ENCODE measurements around the gene NFYA. TPM values are rescaled to one million over a fixed set of nuclear protein-coding genes. Genes with fewer than 3 reads are reported as not detected.
A peak's percentile ranks its signal among the peaks of the same experiment; 100 is the strongest.

NFYA gene
- total and polyA plus RNA-seq, 7 experiments from 2014 or later, result 18.6 to 63.3 (median 35.9) TPM

DNA sequence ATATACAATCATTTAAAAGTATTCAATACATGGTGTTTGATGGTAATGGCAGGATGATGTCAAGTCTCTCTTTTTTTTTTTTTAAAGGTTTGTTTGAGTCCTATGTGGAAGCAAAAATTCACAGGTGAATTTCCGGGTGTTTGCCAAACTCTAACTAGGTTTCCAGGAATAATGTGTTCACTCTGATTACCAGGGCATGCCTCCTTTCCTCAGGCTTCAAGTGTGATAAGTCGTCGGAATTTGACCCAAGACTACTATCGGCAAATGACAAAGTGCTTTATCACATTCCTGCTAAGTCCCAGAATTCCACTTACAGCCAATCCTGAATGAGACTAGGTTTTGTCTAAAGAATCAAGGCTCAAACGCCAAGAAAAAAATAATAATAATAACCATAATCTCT lies 7.9 kb upstream of the NFYA start:
- H3K4me1 Mint-ChIP-seq, result peaks cover 12 to 28% (median 23%) of the 10 kb centered on the region in 7 donors
- H3K36me3 ChIP-seq (ENCODE audit: control insufficient read depth in 2 of 3, insufficient read depth in 3 of 3, low read length in 3 of 3), result peaks cover 5 to 81% (median 9%) of the 10 kb centered on the region in 3 experiments
- DNase-seq (no peak), ATAC-seq (no peak)
- no peaks in the 10 kb centered on the region for H3K27me3 Mint-ChIP-seq
- no peak overlapping the region for H3K4me3 ChIP-seq (ENCODE audit: low read length)
- H3K4me3 Mint-ChIP-seq, result no peak overlapping the region
- H3K9me3 Mint-ChIP-seq, result no peaks in the 10 kb centered on the region
- intact Hi-C loops (cut with micrococcal nuclease), result loop anchor here in 1 of 2 donors (5.0 kb wide), 1 partner anchor 1718 kb away; no protein-coding TSS in a partner anchor
- no peaks in the 10 kb centered on the region for H3K4me1 ChIP-seq (ENCODE audit: control insufficient read depth in 2 of 2, insufficient read depth in 2 of 2, low read length in 2 of 2)
- peaks cover 26 to 60% (median 30%) of the 10 kb centered on the region in 5 donors for H3K36me3 Mint-ChIP-seq
- H3K27me3 ChIP-seq (ENCODE audit: control insufficient read depth in 2 of 2, insufficient read depth in 2 of 2, low read length in 2 of 2), result no peaks in the 10 kb centered on the region
- POLR2A ChIA-PET, result interaction anchor here (1.0 kb wide), 1 partner anchor 37 kb away, joined by 3 read pairs; no protein-coding TSS in a partner anchor
- no peak overlapping the region for H3K27ac Mint-ChIP-seq
- CTCF ChIA-PET, result interaction anchor here (1.1 kb wide), 1 partner anchor 58 kb away, joined by 4 read pairs; no protein-coding TSS in a partner anchor
- H3K9me3 ChIP-seq (ENCODE audit: control insufficient read depth in 2 of 3, low read length in 3 of 3), result no peaks in the 10 kb centered on the region
- H3K27ac ChIP-seq (ENCODE audit: low read depth, low read length), result no peak overlapping the region

DNA sequence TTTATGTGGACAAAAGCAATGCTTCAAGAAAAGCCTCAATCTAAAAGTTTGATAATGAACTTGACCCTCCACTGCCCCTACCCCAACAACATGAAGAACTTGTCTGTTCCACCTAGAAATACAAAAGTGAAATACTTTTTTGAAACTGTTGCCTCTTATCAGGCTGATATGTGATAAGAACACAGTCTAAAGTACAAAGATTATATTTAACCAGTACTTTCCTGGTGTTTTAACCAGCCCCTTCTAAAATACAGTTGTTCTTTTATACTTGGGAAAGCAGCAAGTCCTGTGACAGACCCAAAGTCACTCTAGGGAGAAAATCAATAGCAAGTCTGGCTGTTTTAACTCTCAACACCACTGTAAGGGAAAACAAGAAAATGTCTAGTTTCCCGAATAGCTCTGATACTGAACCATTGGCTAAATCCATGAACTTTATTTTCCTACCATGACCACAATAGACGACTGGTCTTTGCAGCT lies 7.2 kb upstream of the NFYA start:
- Mint-ChIP-seq H3K27me3 (no peaks in the 10 kb centered on the region), H3K27ac (no peak overlapping the region), H3K36me3 (peaks cover 25 to 57% (median 27%) of the 10 kb centered on the region in 5 donors), H3K4me3 (no peak overlapping the region), H3K4me1 (peaks cover 15 to 34% (median 26%) of the 10 kb centered on the region in 7 donors), H3K9me3 (no peaks in the 10 kb centered on the region)
- no peak for ATAC-seq
- Histone ChIP-seq H3K9me3 (ENCODE audit: control insufficient read depth in 2 of 3, low read length in 3 of 3) (no peaks in the 10 kb centered on the region), H3K36me3 (ENCODE audit: control insufficient read depth in 2 of 3, insufficient read depth in 3 of 3, low read length in 3 of 3) (peaks cover 5 to 80% (median 9%) of the 10 kb centered on the region in 3 experiments), H3K4me3 (ENCODE audit: low read length) (no peak overlapping the region), H3K27ac (ENCODE audit: low read depth, low read length) (no peak overlapping the region), H3K27me3 (ENCODE audit: control insufficient read depth in 2 of 2, insufficient read depth in 2 of 2, low read length in 2 of 2) (no peaks in the 10 kb centered on the region), H3K4me1 (ENCODE audit: control insufficient read depth in 2 of 2, insufficient read depth in 2 of 2, low read length in 2 of 2) (peaks cover 0 to 1% of the 10 kb centered on the region in 2 donors)
- DNase-seq, result no peak
- intact Hi-C loops (cut with micrococcal nuclease), result loop anchor here in 1 of 2 donors (5.0 kb wide), 1 partner anchor 1718 kb away; no protein-coding TSS in a partner anchor
- CTCF ChIA-PET, result interaction anchor here (0.7 to 1.2 kb wide), 7 partner anchors 9 to 63 kb away, joined by 3 to 8 read pairs (median 3); partner anchors contain the start of genes APOBEC2 and TSPO2
- POLR2A ChIA-PET, result interaction anchor here (0.6 kb wide), 1 partner anchor 134 kb away, joined by 3 read pairs; no protein-coding TSS in a partner anchor

DNA sequence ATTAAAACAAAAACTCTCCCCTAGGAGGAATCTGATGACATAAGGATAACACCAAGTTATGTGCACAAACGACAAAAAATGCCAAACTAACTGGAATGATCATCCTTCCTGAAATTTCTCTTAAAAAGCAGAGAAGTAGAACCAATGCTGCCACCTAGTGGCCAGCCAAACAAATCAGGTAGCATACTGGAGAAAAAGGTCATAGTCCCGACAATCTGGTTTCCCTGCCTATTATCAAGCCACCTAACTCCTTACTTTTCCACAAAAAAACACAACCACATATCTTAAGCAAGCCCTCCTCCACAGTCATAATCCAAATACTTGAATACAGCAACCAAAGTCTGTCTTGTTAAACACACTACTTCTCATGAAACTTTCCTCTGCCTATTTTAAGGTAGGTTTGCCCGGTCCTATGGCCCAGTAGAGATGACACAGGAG lies 5.9 kb upstream of the NFYA start:
- H3K4me3 ChIP-seq (ENCODE audit: low read length), result no peak overlapping the region
- Mint-ChIP-seq H3K36me3 (peaks cover 21 to 52% (median 26%) of the 10 kb centered on the region in 5 donors), H3K4me3 (no peak overlapping the region), H3K4me1 (peaks cover 21 to 46% (median 38%) of the 10 kb centered on the region in 7 donors), H3K27me3 (no peaks in the 10 kb centered on the region), H3K27ac (peak overlapping the region in 6 of 9 donors; percentile 1 to 79 (median 28)), H3K9me3 (no peaks in the 10 kb centered on the region)
- no peaks in the 10 kb centered on the region for H3K9me3 ChIP-seq (ENCODE audit: control insufficient read depth in 2 of 3, low read length in 3 of 3)
- DNase-seq (peak; percentile 26 to 62 (median 51)), ATAC-seq (no peak)
- ChIA-PET POLR2A (interaction anchor here (0.6 to 0.7 kb wide), 2 partner anchors 28 to 41 kb away, joined by 3 read pairs; no protein-coding TSS in a partner anchor), CTCF (interaction anchor here (1.0 to 1.6 kb wide), 2 partner anchors 15 to 17 kb away, joined by 3 read pairs; no protein-coding TSS in a partner anchor)
- no peaks in the 10 kb centered on the region for H3K27me3 ChIP-seq (ENCODE audit: control insufficient read depth in 2 of 2, insufficient read depth in 2 of 2, low read length in 2 of 2)
- peaks cover 5 to 9% of the 10 kb centered on the region in 2 donors for H3K4me1 ChIP-seq (ENCODE audit: control insufficient read depth in 2 of 2, insufficient read depth in 2 of 2, low read length in 2 of 2)
- intact Hi-C loops (cut with micrococcal nuclease), result loop anchor here (1.0 to 5.0 kb wide), 3 partner anchors 39 to 1720 kb away; no protein-coding TSS in a partner anchor
- peaks cover 5 to 67% (median 9%) of the 10 kb centered on the region in 3 experiments for H3K36me3 ChIP-seq (ENCODE audit: control insufficient read depth in 2 of 3, insufficient read depth in 3 of 3, low read length in 3 of 3)
- no peak overlapping the region for H3K27ac ChIP-seq (ENCODE audit: low read depth, low read length)

DNA sequence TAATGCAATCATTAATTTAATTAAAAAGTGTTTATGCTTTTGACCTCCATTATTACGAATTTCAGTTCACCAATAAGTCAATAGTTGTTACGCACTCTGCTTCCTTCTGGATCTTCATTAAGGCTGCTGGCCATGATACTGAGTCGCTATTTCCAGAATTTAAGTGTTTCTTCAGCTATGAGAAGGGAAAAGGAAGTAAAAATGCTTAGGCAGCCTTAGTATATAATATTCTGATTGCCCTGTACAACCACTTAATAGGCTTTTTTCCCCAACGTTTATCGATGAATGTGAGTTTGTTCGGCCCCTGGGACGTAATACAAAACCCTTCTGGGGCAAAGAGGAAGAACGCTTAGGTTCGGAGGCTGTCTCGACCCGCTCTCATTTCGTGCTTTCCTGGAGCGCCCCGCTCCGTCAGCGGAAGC lies 1.3 kb upstream of the NFYA start:
- Mint-ChIP-seq H3K4me3 (peak overlapping the region; percentile 90 to 97 (median 96)), H3K9me3 (peaks cover 0 to 6% (median 0%) of the 10 kb centered on the region in 11 donors), H3K4me1 (peaks cover 44 to 68% (median 62%) of the 10 kb centered on the region in 7 donors), H3K27ac (peak overlapping the region; percentile 95 to 99 (median 97)), H3K27me3 (peaks cover 0 to 5% (median 0%) of the 10 kb centered on the region in 5 donors), H3K36me3 (peaks cover 10 to 36% (median 18%) of the 10 kb centered on the region in 5 donors)
- H3K27ac ChIP-seq (ENCODE audit: low read depth, low read length), result peak overlapping the region; percentile 95
- peaks cover 30% of the 10 kb centered on the region in 2 donors for H3K4me1 ChIP-seq (ENCODE audit: control insufficient read depth in 2 of 2, insufficient read depth in 2 of 2, low read length in 2 of 2)
- no peaks in the 10 kb centered on the region for H3K27me3 ChIP-seq (ENCODE audit: control insufficient read depth in 2 of 2, insufficient read depth in 2 of 2, low read length in 2 of 2)
- H3K4me3 ChIP-seq (ENCODE audit: low read length), result peak overlapping the region; percentile 78
- ChIA-PET POLR2A (interaction anchor here (0.6 to 1.1 kb wide), 6 partner anchors 11 to 43 kb away, joined by 3 to 4 read pairs (median 3); no protein-coding TSS in a partner anchor), CTCF (interaction anchor here (0.7 to 1.5 kb wide), 3 partner anchors 8 to 73 kb away, joined by 3 to 4 read pairs (median 4); no protein-coding TSS in a partner anchor)
- no peak for DNase-seq
- peaks cover 0 to 30% (median under 1%) of the 10 kb centered on the region in 3 experiments for H3K36me3 ChIP-seq (ENCODE audit: control insufficient read depth in 2 of 3, insufficient read depth in 3 of 3, low read length in 3 of 3)
- no peaks in the 10 kb centered on the region for H3K9me3 ChIP-seq (ENCODE audit: control insufficient read depth in 2 of 3, low read length in 3 of 3)
- intact Hi-C loops (cut with micrococcal nuclease), result loop anchor here (1.0 to 10.0 kb wide), 8 partner anchors 247 to 1941 kb away; partner anchors contain the start of genes TBCC (in 2 of the 2), FOXP4 (in 1 of the 2), KCNK5 (in 1 of the 2) and KLHDC3 (in 1 of the 2)
- ATAC-seq, result no peak

GRCh38 chr6:41071923-41072835 lies 595 bp upstream of the NFYA start, which contains the start of gene OARD1:
Gene OARD1 (minus strand): TSS chr6:41072356. CDS start chr6:41071634, 722 bp downstream.
- Mint-ChIP-seq H3K4me3 (peak within 1 kb of the TSS; percentile 90 to 97 (median 96)), H3K9me3 (peaks cover 0 to 6% (median 0%) of the 10 kb centered on the region in 11 donors), H3K36me3 (peaks cover 4 to 31% (median 12%) of the 10 kb centered on the region in 5 donors), H3K4me1 (peaks cover 39 to 64% (median 60%) of the 10 kb centered on the region in 7 donors), H3K27ac (peak within 1 kb of the TSS; percentile 95 to 99 (median 97)), H3K27me3 (peaks cover 0 to 5% (median 0%) of the 10 kb centered on the region in 5 donors)
- H3K36me3 ChIP-seq (ENCODE audit: control insufficient read depth in 2 of 3, insufficient read depth in 3 of 3, low read length in 3 of 3), result peaks cover 0 to 27% (median 0%) of the 10 kb centered on the region in 3 experiments
- H3K27me3 ChIP-seq (ENCODE audit: control insufficient read depth in 2 of 2, insufficient read depth in 2 of 2, low read length in 2 of 2), result no peaks in the 10 kb centered on the region
- peak within 1 kb of the TSS; percentile 95 for H3K27ac ChIP-seq (ENCODE audit: low read depth, low read length)
- peak within 1 kb of the TSS; percentile 78 for H3K4me3 ChIP-seq (ENCODE audit: low read length)
- POLR2A ChIA-PET, result interaction anchor here (0.8 to 1.7 kb wide), 14 partner anchors 9 to 715 kb away, joined by 3 to 8 read pairs (median 3); partner anchors contain the start of genes TOMM6 and TREML2
- CTCF ChIA-PET, result interaction anchor here (0.8 to 1.1 kb wide), 2 partner anchors 11 to 45 kb away, joined by 3 to 5 read pairs; no protein-coding TSS in a partner anchor
- no peaks in the 10 kb centered on the region for H3K9me3 ChIP-seq (ENCODE audit: control insufficient read depth in 2 of 3, low read length in 3 of 3)
- DNase-seq (peak; percentile 99 to 100 (median 100)), ATAC-seq (peak; percentile 80)
- H3K4me1 ChIP-seq (ENCODE audit: control insufficient read depth in 2 of 2, insufficient read depth in 2 of 2, low read length in 2 of 2), result peaks cover 30% of the 10 kb centered on the region in 2 donors
- intact Hi-C loops (cut with micrococcal nuclease), result loop anchor here (1.0 to 10.0 kb wide), 21 partner anchors 44 to 1957 kb away; partner anchors contain the start of genes FOXP4 (in 2 of the 2), SAYSD1 (in 2 of the 2), TBCC (in 2 of the 2) and TOMM6 (in 2 of the 2)

All from naive thymus-derived CD4-positive, alpha-beta T cell (primary cell).